GM23248 (cell line): ENCODE results near the gene EPHA7.

Source experiments
- EZH2 ChIP-seq: fragments of 200-600 bp; sonication (generic); IDR thresholded peaks from 2 replicates; pipeline ENCODE4 v1.6.1; 2018; ENCODE audit warnings: antibody characterized with exemption, mild to moderate bottlenecking; ENCODE audit not compliant: insufficient read depth, poor library complexity, severe bottlenecking
- EZH2phosphoT487 ChIP-seq: fragments of 200-600 bp; sonication (generic); IDR thresholded peaks from 2 replicates; pipeline ENCODE4 v1.6.1; 2018; ENCODE audit warnings: antibody characterized with exemption, moderate library complexity, mild to moderate bottlenecking, low read depth; ENCODE audit not compliant: insufficient read depth

DNA sequence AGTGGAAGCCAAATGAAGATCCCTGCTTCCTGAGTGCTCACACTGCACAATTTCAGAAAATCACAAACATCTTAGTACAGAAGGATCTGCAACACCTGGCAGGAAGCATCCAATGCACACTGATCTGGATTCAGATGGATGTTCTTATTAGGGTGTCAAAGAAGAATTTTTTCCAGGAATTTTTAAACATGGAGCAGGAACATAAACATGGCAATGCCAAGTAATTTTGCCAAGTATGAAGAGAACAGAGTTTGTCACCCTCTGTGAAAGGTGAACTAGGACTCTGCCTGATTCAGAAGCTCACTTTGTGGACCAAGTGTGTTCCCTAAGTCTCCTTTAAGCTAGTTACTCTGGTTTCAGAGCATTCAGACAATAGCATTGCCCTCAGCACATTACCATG lies 208.5 kb downstream of the EPHA7 start:
- TF ChIP-seq EZH2phosphoT487, result no peak
- TF ChIP-seq EZH2, result no peak
